Fibroblast of villous mesenchyme (primary cell): Measurements from ENCODE around the gene MED12L. TPM values are rescaled to one million over a fixed set of nuclear protein-coding genes. Genes with fewer than 3 reads are reported as not detected.

Experiments
- DNase-seq: peaks from one replicate; pipeline ENCODE4 v3.0.0-alpha.2; 2010; ENCODE audit warnings: low read depth
- H3K4me3 ChIP-seq: 2 replicates; pipeline ENCODE4 v1.5.1; 2011; ENCODE audit warnings: low read depth, mild to moderate bottlenecking, low read length
- CTCF ChIP-seq: IDR thresholded peaks from 2 replicates; pipeline ENCODE4 v1.5.1; 2012; ENCODE audit warnings: low read depth, mild to moderate bottlenecking, low read length; ENCODE audit not compliant: insufficient read depth
- total RNA-seq: library from RNA; depleted of rRNA; stranded (reverse); fragments of >200 nt; gene quantifications from 2 replicates; pipeline ENCODE4 v1.2.3, GENCODE V29; 2012

Gene MED12L
- total RNA-seq, 1 donor, result 1.3 TPM

GRCh38 chr3:151101270-151101969 lies 16.0 kb downstream of the MED12L start:
- no peak for TF ChIP-seq CTCF

GRCh38 chr3:151106311-151106710 lies 20.8 kb downstream of the MED12L start:
- no peak overlapping the region for H3K4me3 ChIP-seq
- no peak for TF ChIP-seq CTCF
- no peak for DNase-seq

More at GRCh38 chr3:151101270-151101969, 16.0 kb downstream of the MED12L start:
- no peak overlapping the region for H3K4me3 ChIP-seq
- DNase-seq, result no peak

- TF ChIP-seq CTCF, result no peak
- H3K4me3 ChIP-seq, result no peak overlapping the region
- no peak for DNase-seq
These were observed 21.7 kb downstream of the MED12L start for GRCh38 chr3:151107177-151107576.

GRCh38 chr3:151107701-151108100 lies 22.2 kb downstream of the MED12L start:
- DNase-seq, result no peak
- TF ChIP-seq CTCF, result no peak

GRCh38 chr3:151109286-151109800 lies 23.9 kb downstream of the MED12L start:
- no peak overlapping the region for H3K4me3 ChIP-seq
- no peak for TF ChIP-seq CTCF
- no peak for DNase-seq

More at GRCh38 chr3:151107701-151108100, 22.2 kb downstream of the MED12L start:
- no peak overlapping the region for H3K4me3 ChIP-seq

GRCh38 chr3:151112731-151113130 lies 27.3 kb downstream of the MED12L start:
- H3K4me3 ChIP-seq, result no peak overlapping the region
- no peak for TF ChIP-seq CTCF
- DNase-seq, result no peak
